ENCODE results near the gene NUAK1.

- TF ChIP-seq CTCF (IDR thresholded peaks at IDR 0.05 in 4 of 5, conservative IDR thresholded peaks at IDR 0.05 in 1 of 5) (no peak), POLR2A (IDR thresholded peaks at IDR 0.05) (no peak)
These were observed 22.7 kb upstream of the NUAK1 start for GRCh38 chr12:106161491-106161890.
